WTC11 (cell line): ENCODE results near the gene CHTF8. TPM values are rescaled to one million over a fixed set of nuclear protein-coding genes. Genes with fewer than 3 reads are reported as not detected.

Experiments used
- ATAC-seq: fragments of 200-7000 bp; cut with Tn5 transposase; 2 replicates; pipeline ENCODE4 v1.10.0; 2021; ENCODE audit warnings: mild to moderate bottlenecking, moderate library complexity
- CTCF ChIA-PET: fragments of 300-600 bp; sonication (Branson Sonifier 250); formaldehyde crosslinking; loops from one replicate; lab custom pipeline; 2021; ENCODE audit warnings: antibody characterized with exemption; lab: Charles Lee
- POLR2A ChIA-PET: fragments of 350-600 bp; sonication (Branson Sonifier 250); formaldehyde crosslinking; loops from one replicate; lab custom pipeline; 2021; ENCODE audit warnings: antibody characterized with exemption; lab: Charles Lee
- DNase-seq: peaks from one replicate; pipeline ENCODE4 v3.0.0; 2021; ENCODE audit warnings: low spot score
- H3K27ac Mint-ChIP-seq: 2 replicates; pipeline ENCODE4 v1.8.0; 2021; ENCODE audit warnings: mixed read lengths
- H3K27me3 Mint-ChIP-seq: 2 replicates; pipeline ENCODE4 v1.8.0; 2021; ENCODE audit warnings: low read depth, mild to moderate bottlenecking, moderate library complexity, mixed read lengths
- H3K36me3 Mint-ChIP-seq: 2 replicates; pipeline ENCODE4 v1.8.0; 2021; ENCODE audit warnings: mixed read lengths
- H3K4me1 Mint-ChIP-seq: 2 replicates; pipeline ENCODE4 v1.8.0; 2022; ENCODE audit warnings: mixed read lengths
- H3K4me3 Mint-ChIP-seq: 2 replicates; pipeline ENCODE4 v1.8.0; 2021; ENCODE audit warnings: mild to moderate bottlenecking, moderate library complexity, mixed read lengths
- H3K9me3 Mint-ChIP-seq: 2 replicates; pipeline ENCODE4 v1.8.0; 2021; ENCODE audit warnings: mixed read lengths
- CBFB ChIP-seq: sonication (generic); formaldehyde crosslinking; IDR thresholded peaks from 2 replicates; pipeline ENCODE4 v1.8.1; 2022; ENCODE audit warnings: mild to moderate bottlenecking, low read depth, missing genetic modification reagents
- ESRRA ChIP-seq: sonication (generic); formaldehyde crosslinking; IDR thresholded peaks from 2 replicates; pipeline ENCODE4 v1.8.1; 2022; ENCODE audit warnings: mild to moderate bottlenecking, missing genetic modification reagents, borderline replicate concordance
- ETV6 ChIP-seq: sonication (generic); formaldehyde crosslinking; IDR thresholded peaks from 2 replicates; pipeline ENCODE4 v1.8.1; 2022; ENCODE audit warnings: mild to moderate bottlenecking, missing genetic modification reagents
- GTF2I ChIP-seq: fragments of 250-450 bp; sonication (Bioruptor Pico); conservative IDR thresholded peaks from 2 replicates; pipeline ENCODE4 v1.4.0; 2021; ENCODE audit warnings: mild to moderate bottlenecking
- MYBL2 ChIP-seq: sonication (generic); formaldehyde crosslinking; IDR thresholded peaks from 2 replicates; pipeline ENCODE4 v1.8.1; 2023; ENCODE audit warnings: mild to moderate bottlenecking, moderate library complexity, missing genetic modification reagents
- NFATC4 ChIP-seq: fragments of 250-450 bp; sonication (Bioruptor Pico); IDR thresholded peaks from 2 replicates; pipeline ENCODE4 v1.9.0; 2021; ENCODE audit warnings: mild to moderate bottlenecking
- OVOL2 ChIP-seq: fragments of 250-450 bp; sonication (Bioruptor Pico); IDR thresholded peaks from 2 replicates; pipeline ENCODE4 v1.9.0; 2021; ENCODE audit warnings: mild to moderate bottlenecking, borderline replicate concordance
- ZNF232 ChIP-seq: sonication (generic); formaldehyde crosslinking; IDR thresholded peaks from 2 replicates; pipeline ENCODE4 v1.8.0; 2022; ENCODE audit warnings: mild to moderate bottlenecking, missing genetic modification reagents
- ZNF416 ChIP-seq: fragments of 250-450 bp; sonication (Bioruptor Pico); IDR thresholded peaks from 2 replicates; pipeline ENCODE4 v1.9.0; 2021; ENCODE audit warnings: mild to moderate bottlenecking, inconsistent platforms
- ZNF423 ChIP-seq: fragments of 250-450 bp; sonication (Bioruptor Pico); IDR thresholded peaks from 2 replicates; pipeline ENCODE4 v2.1.2; 2022; ENCODE audit warnings: mild to moderate bottlenecking, moderate library complexity
- total RNA-seq: library from RNA; stranded (reverse); gene quantifications from 3 replicates; pipeline ENCODE4 v1.2.3, GENCODE V29; 2021
- TF ChIP-seq, protein P1 (sequence below): sonication (generic); formaldehyde crosslinking; IDR thresholded peaks from 2 replicates; pipeline ENCODE4 v1.8.1; 2023; ENCODE audit warnings: mild to moderate bottlenecking, missing genetic modification reagents, moderate library complexity
- TF ChIP-seq, protein P2 (sequence below): fragments of 250-450 bp; sonication (Bioruptor Pico); IDR thresholded peaks from 2 replicates; pipeline ENCODE4 v1.9.0; 2021; ENCODE audit warnings: mild to moderate bottlenecking
- TF ChIP-seq, protein P3 (sequence below): sonication (generic); formaldehyde crosslinking; IDR thresholded peaks from 2 replicates; pipeline ENCODE4 v1.8.1; 2023; ENCODE audit warnings: mild to moderate bottlenecking, missing genetic modification reagents, borderline replicate concordance
- TF ChIP-seq, protein P4 (sequence below): sonication (generic); formaldehyde crosslinking; IDR thresholded peaks from 2 replicates; pipeline ENCODE4 v1.8.0; 2023; ENCODE audit warnings: missing genetic modification reagents, mild to moderate bottlenecking, borderline replicate concordance
- TF ChIP-seq, protein P5 (sequence below): sonication (generic); formaldehyde crosslinking; IDR thresholded peaks from 2 replicates; pipeline ENCODE4 v1.8.1; 2023; ENCODE audit warnings: mild to moderate bottlenecking, moderate library complexity, missing genetic modification reagents
- TF ChIP-seq, protein P6 (sequence below): fragments of 250-450 bp; sonication (Bioruptor Pico); IDR thresholded peaks from 2 replicates; pipeline ENCODE4 v1.9.0; 2021; ENCODE audit warnings: mild to moderate bottlenecking, borderline replicate concordance

The CHTF8 gene
- total RNA-seq, 1 experiment from 2014 or later: 115 TPM

DNA sequence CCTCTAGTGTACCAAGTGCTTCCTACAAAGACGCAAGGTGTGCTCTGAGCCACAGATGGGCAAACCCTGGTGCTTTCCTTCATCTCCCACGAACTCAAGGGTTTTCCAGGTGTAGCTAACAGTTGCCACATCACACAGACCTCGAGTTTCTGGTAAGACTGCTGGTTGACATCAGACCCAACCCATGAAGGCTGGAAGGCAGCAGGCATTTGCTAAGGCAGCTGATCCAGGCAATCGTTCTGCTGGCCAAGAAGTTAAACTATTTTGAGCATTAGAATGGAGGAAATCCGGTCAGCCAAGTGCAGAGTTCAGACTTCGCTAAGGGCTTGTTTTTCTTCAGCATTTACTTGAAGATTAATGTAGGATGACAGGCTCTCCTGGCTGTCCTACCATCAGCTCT is 15.5 kb downstream of the CHTF8 start:
- no peak for TF ChIP-seq OVOL2 (CRISPR knock-in tag)
- no peak for TF ChIP-seq ZNF232 (CRISPR knock-in tag)
- TF ChIP-seq, protein P1, sequence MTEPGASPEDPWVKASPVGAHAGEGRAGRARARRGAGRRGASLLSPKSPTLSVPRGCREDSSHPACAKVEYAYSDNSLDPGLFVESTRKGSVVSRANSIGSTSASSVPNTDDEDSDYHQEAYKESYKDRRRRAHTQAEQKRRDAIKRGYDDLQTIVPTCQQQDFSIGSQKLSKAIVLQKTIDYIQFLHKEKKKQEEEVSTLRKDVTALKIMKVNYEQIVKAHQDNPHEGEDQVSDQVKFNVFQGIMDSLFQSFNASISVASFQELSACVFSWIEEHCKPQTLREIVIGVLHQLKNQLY: no peak
- no peak for TF ChIP-seq ETV6
- TF ChIP-seq, protein P2, sequence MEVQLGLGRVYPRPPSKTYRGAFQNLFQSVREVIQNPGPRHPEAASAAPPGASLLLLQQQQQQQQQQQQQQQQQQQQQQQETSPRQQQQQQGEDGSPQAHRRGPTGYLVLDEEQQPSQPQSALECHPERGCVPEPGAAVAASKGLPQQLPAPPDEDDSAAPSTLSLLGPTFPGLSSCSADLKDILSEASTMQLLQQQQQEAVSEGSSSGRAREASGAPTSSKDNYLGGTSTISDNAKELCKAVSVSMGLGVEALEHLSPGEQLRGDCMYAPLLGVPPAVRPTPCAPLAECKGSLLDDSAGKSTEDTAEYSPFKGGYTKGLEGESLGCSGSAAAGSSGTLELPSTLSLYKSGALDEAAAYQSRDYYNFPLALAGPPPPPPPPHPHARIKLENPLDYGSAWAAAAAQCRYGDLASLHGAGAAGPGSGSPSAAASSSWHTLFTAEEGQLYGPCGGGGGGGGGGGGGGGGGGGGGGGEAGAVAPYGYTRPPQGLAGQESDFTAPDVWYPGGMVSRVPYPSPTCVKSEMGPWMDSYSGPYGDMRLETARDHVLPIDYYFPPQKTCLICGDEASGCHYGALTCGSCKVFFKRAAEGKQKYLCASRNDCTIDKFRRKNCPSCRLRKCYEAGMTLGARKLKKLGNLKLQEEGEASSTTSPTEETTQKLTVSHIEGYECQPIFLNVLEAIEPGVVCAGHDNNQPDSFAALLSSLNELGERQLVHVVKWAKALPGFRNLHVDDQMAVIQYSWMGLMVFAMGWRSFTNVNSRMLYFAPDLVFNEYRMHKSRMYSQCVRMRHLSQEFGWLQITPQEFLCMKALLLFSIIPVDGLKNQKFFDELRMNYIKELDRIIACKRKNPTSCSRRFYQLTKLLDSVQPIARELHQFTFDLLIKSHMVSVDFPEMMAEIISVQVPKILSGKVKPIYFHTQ (CRISPR knock-in tag): no peak
- no peak for TF ChIP-seq ZNF416 (CRISPR knock-in tag)
- no peak for TF ChIP-seq ZNF423 (CRISPR knock-in tag)
- TF ChIP-seq, protein P3, sequence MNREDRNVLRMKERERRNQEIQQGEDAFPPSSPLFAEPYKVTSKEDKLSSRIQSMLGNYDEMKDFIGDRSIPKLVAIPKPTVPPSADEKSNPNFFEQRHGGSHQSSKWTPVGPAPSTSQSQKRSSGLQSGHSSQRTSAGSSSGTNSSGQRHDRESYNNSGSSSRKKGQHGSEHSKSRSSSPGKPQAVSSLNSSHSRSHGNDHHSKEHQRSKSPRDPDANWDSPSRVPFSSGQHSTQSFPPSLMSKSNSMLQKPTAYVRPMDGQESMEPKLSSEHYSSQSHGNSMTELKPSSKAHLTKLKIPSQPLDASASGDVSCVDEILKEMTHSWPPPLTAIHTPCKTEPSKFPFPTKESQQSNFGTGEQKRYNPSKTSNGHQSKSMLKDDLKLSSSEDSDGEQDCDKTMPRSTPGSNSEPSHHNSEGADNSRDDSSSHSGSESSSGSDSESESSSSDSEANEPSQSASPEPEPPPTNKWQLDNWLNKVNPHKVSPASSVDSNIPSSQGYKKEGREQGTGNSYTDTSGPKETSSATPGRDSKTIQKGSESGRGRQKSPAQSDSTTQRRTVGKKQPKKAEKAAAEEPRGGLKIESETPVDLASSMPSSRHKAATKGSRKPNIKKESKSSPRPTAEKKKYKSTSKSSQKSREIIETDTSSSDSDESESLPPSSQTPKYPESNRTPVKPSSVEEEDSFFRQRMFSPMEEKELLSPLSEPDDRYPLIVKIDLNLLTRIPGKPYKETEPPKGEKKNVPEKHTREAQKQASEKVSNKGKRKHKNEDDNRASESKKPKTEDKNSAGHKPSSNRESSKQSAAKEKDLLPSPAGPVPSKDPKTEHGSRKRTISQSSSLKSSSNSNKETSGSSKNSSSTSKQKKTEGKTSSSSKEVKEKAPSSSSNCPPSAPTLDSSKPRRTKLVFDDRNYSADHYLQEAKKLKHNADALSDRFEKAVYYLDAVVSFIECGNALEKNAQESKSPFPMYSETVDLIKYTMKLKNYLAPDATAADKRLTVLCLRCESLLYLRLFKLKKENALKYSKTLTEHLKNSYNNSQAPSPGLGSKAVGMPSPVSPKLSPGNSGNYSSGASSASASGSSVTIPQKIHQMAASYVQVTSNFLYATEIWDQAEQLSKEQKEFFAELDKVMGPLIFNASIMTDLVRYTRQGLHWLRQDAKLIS: no peak
- TF ChIP-seq, protein P4, sequence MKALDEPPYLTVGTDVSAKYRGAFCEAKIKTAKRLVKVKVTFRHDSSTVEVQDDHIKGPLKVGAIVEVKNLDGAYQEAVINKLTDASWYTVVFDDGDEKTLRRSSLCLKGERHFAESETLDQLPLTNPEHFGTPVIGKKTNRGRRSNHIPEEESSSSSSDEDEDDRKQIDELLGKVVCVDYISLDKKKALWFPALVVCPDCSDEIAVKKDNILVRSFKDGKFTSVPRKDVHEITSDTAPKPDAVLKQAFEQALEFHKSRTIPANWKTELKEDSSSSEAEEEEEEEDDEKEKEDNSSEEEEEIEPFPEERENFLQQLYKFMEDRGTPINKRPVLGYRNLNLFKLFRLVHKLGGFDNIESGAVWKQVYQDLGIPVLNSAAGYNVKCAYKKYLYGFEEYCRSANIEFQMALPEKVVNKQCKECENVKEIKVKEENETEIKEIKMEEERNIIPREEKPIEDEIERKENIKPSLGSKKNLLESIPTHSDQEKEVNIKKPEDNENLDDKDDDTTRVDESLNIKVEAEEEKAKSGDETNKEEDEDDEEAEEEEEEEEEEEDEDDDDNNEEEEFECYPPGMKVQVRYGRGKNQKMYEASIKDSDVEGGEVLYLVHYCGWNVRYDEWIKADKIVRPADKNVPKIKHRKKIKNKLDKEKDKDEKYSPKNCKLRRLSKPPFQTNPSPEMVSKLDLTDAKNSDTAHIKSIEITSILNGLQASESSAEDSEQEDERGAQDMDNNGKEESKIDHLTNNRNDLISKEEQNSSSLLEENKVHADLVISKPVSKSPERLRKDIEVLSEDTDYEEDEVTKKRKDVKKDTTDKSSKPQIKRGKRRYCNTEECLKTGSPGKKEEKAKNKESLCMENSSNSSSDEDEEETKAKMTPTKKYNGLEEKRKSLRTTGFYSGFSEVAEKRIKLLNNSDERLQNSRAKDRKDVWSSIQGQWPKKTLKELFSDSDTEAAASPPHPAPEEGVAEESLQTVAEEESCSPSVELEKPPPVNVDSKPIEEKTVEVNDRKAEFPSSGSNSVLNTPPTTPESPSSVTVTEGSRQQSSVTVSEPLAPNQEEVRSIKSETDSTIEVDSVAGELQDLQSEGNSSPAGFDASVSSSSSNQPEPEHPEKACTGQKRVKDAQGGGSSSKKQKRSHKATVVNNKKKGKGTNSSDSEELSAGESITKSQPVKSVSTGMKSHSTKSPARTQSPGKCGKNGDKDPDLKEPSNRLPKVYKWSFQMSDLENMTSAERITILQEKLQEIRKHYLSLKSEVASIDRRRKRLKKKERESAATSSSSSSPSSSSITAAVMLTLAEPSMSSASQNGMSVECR (CRISPR knock-in tag): no peak
- no peak for TF ChIP-seq GTF2I (CRISPR knock-in tag)
- no peak for TF ChIP-seq NFATC4
- TF ChIP-seq, protein P5, sequence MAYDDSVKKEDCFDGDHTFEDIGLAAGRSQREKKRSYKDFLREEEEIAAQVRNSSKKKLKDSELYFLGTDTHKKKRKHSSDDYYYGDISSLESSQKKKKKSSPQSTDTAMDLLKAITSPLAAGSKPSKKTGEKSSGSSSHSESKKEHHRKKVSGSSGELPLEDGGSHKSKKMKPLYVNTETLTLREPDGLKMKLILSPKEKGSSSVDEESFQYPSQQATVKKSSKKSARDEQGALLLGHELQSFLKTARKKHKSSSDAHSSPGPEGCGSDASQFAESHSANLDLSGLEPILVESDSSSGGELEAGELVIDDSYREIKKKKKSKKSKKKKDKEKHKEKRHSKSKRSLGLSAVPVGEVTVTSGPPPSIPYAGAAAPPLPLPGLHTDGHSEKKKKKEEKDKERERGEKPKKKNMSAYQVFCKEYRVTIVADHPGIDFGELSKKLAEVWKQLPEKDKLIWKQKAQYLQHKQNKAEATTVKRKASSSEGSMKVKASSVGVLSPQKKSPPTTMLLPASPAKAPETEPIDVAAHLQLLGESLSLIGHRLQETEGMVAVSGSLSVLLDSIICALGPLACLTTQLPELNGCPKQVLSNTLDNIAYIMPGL (CRISPR knock-in tag): no peak
- TF ChIP-seq ESRRA: no peak
- TF ChIP-seq, protein P6, sequence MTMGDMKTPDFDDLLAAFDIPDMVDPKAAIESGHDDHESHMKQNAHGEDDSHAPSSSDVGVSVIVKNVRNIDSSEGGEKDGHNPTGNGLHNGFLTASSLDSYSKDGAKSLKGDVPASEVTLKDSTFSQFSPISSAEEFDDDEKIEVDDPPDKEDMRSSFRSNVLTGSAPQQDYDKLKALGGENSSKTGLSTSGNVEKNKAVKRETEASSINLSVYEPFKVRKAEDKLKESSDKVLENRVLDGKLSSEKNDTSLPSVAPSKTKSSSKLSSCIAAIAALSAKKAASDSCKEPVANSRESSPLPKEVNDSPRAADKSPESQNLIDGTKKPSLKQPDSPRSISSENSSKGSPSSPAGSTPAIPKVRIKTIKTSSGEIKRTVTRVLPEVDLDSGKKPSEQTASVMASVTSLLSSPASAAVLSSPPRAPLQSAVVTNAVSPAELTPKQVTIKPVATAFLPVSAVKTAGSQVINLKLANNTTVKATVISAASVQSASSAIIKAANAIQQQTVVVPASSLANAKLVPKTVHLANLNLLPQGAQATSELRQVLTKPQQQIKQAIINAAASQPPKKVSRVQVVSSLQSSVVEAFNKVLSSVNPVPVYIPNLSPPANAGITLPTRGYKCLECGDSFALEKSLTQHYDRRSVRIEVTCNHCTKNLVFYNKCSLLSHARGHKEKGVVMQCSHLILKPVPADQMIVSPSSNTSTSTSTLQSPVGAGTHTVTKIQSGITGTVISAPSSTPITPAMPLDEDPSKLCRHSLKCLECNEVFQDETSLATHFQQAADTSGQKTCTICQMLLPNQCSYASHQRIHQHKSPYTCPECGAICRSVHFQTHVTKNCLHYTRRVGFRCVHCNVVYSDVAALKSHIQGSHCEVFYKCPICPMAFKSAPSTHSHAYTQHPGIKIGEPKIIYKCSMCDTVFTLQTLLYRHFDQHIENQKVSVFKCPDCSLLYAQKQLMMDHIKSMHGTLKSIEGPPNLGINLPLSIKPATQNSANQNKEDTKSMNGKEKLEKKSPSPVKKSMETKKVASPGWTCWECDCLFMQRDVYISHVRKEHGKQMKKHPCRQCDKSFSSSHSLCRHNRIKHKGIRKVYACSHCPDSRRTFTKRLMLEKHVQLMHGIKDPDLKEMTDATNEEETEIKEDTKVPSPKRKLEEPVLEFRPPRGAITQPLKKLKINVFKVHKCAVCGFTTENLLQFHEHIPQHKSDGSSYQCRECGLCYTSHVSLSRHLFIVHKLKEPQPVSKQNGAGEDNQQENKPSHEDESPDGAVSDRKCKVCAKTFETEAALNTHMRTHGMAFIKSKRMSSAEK (CRISPR knock-in tag): no peak
- no peak for TF ChIP-seq MYBL2 (CRISPR knock-in tag)
- no peak for TF ChIP-seq CBFB (CRISPR knock-in tag)
- H3K27ac Mint-ChIP-seq: peak overlapping the region; percentile 84
- DNase-seq (no peak), ATAC-seq (no peak)
- ChIA-PET POLR2A (no interaction called here), CTCF (no interaction called here)
- H3K4me3 Mint-ChIP-seq: no peak overlapping the region
- peaks cover 7% of the 10 kb centered on the region for H3K4me1 Mint-ChIP-seq
- H3K27me3 Mint-ChIP-seq: no peaks in the 10 kb centered on the region
- H3K36me3 Mint-ChIP-seq: peaks cover 88% of the 10 kb centered on the region
- no peaks in the 10 kb centered on the region for H3K9me3 Mint-ChIP-seq
